Measurements from ENCODE around the gene SCFD2.
"Not testable (repeated sequence)": the region's sequence is repeated elsewhere in the genome, so short reads cannot be mapped to it uniquely, and the experiment has no call there.

Gene SCFD2

DNA sequence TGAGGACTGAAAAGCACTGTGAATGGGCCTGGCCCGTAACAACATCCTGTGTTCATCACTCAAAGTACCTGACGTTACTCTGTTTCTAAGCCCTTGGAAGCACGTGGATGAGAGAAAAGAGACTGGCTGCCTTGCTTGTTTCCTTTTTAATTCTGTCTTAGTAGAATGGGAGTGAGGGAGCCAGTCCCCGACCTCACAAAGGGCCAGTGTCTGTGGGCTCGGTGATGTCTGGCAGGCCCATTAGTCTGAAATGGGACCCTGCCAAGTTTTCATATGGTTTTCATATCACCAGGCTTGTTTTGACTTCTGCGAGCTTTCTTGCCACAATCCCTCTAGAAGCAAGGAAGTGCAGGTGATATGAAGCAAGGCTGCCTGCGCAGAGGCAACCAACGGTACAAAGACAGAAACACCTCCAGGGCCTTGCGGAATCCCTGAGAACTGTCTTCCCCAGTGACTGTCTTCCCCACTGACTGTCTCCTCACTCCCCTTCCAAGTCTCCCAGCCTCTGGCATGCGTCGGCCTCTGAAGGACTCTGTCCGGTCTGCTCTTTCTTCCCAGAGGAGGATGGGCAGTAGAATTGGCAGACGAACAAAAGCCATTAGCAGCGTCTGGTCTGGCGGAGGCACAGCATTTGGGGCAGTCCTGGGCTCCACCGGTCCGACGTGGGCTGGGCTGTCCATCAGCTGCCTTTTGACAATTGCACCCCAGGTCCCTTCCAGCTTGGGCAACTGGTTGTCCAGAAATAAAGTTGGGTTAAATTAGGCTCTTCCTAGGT, 524.0 kb downstream of the SCFD2 start:
- in situ Hi-C loops (cut with MboI; ENCODE audit: low sequenced_read_pairs), result no loop called here

DNA sequence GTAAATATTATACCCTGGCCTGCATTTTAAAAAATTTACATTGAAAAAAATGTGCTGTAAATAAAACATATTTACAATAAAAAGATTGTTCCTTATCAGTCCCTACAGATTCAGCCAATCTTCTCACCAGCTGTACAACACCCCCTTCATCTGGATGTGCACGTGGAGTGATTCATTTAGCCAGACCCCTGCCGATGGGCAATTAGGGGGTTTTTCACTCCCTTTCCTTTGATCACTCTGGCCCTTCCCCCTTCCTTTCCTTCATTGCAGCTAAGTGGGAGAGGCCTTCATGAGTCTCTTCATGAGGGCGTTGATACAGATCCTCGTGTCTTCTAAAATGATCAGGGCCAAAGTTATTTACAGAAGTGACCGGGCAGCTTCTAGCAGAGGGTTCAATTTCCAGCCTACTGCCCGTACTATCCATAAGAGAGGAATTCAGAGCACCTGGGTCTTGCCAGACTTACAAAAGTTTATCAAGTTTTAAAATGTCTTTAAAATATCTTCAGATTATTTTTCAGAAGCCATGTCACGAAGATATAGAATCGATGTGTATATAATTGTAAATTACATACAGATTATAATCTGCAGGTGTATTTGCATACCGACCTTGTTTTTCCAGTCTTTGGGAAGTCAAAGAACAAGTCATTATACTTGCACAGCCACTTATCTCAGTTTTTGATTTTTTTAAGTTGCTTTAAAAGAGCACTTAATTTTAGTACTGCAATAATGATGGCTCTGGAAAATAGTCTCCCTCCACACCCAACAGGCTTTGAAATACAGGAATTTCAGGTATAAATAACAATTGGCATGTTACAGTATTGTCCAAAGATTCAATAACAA, 525.1 kb downstream of the SCFD2 start:
- in situ Hi-C loops (cut with MboI; ENCODE audit: low sequenced_read_pairs), result no loop called here

DNA sequence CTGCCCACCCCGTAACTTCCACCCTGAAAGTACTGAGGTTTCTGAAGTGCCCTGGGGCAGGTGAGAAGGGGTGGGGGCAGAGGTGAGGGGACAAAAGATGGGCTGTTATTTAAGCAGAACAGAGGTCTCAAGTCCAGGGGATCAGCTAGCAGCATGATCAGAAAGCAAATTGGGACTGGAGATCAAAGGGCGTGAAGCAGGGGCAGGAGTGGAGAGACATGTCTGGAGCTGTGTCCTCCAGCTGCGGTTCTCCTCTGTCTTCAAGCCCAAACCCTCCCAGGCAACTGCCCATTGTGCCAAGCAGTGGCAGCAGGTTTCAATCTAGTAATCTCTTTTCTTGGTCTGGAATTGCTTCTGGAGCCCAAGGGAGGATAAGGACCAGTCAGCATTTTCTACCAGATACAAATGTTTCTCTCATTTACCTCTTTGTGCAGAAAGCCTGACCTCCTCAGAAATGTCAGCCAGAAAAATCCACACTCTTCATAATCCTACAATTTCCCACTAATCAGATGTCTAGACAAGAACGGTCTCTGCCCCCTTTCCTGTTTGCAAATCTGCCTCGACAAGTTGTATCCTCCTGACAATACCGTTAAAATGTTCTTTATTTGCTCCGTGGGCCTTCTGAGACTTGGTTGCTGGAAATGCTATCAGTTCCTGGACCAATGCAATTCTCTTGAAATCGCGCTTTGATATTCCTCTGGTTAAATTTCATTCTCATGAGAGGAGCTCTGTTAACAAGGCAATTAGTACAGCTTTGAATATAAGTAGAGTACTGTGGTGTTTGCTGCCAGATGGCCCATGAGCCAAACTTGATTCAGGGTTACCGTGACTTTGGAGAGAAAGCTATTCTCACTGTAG, 526.9 kb downstream of the SCFD2 start:
- in situ Hi-C loops (cut with MboI; ENCODE audit: low sequenced_read_pairs), result no loop called here

- in situ Hi-C loops (cut with MboI; ENCODE audit: low sequenced_read_pairs), result no loop called here
Measured at GRCh38 chr4:52837716-52838558, 527.9 kb downstream of the SCFD2 start.

- in situ Hi-C loops (cut with MboI; ENCODE audit: low sequenced_read_pairs), result no loop called here
Measured at GRCh38 chr4:52836678-52837077, 529.2 kb downstream of the SCFD2 start.

- in situ Hi-C loops (cut with MboI; ENCODE audit: low sequenced_read_pairs), result no loop called here
Measured at GRCh38 chr4:52836120-52836519, 529.7 kb downstream of the SCFD2 start.

DNA sequence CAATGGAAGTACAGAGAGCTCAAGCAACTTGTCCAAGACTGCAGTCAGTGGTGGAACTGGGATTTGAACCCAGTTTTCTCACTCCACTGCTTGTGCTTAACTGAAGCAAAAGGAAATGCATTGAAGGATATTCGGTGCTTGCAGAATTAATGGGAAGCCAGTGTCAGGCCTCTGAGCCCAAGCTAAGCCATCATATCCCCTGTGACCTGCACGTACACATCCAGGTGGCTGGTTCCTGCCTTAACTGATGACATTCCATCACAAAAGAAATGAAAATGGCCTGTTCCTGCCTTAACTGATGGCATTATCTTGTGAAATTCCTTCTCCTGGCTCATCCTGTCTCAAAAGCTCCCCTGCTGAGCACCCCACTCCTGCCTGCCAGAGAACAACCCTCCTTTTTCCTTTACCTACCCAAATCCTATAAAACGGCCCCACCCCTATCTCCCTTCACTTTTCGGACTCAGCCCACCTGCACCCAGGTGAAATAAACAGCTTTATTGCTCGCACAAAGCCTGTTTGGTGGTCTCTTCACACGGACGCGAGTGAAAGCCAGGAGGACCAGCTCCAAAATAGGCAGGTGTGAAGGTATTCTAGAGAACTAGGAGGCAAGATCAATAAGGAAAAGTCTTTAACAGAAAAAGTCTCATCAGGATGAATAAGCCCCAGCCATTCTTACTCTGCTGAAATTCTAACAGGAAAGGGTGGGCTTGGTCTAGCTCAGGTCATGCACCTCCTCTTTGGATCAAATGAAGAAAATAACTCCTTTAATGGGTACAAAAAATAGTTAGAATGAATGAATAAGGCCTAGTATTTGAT, 531.0 kb downstream of the SCFD2 start:
- in situ Hi-C loops (cut with MboI; ENCODE audit: low sequenced_read_pairs), result not testable (repeated sequence)

DNA sequence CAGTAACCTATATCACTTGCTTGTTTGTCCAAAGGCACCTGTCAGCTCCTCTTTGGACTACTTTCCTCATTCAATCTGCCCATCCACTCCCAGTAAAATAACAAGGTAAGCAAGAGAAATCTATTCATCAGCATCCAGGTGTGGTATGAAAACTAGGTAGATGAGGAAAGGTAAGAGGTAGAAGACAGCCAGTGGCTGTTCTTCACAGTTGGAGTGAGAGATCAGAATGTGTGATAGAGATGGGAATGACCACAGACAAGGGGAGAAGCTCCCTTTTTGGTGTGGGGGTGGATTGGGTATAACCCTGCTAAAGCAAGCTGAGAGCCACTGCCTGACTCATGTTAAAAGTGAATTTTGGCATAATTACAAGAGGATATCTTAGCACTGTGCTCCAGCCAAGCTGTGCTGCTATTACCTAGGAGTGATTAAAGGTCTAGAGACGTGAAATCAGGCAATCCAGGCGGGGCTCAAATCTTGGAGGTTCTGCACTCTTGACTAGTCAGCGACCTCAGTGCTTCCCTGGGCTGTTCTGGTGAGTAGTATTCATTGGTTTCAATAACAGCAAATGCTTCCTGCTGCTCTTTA, 531.8 kb downstream of the SCFD2 start:
- in situ Hi-C loops (cut with MboI; ENCODE audit: low sequenced_read_pairs), result no loop called here

DNA sequence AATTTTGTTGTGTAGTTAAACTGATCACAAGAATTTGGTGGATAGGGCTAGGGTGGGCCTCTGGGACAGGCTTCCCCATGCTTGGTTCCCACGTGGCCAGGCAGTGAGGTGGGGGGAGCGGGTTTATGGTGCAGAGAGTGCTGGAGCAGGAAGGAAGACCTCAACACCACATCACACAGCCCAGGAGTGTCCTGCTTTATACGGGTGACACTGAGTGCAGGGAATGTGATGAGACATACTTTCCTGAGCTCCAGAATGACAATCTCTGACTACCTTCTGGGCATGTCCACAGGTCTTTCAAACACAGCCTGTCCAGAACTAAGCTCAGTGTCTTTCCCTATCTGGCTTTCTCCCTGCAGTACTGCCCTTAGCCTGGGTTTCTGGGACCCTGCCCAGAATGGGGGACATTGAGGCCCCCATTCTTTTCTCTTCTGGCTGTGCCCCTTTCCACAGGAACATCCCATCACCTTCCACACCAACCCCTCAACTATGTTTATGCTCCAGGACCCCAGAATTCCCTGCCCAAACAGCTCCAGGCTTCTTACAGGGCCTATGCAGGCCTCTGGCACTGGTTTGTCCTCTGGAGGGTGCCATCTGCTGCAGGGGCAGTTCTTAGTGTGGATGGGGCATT, 540.3 kb downstream of the SCFD2 start:
- in situ Hi-C loops (cut with MboI; ENCODE audit: low sequenced_read_pairs), result no loop called here

GRCh38 chr4:52824603-52825459, 541.0 kb downstream of the SCFD2 start:
- in situ Hi-C loops (cut with MboI; ENCODE audit: low sequenced_read_pairs), result no loop called here

- in situ Hi-C loops (cut with MboI; ENCODE audit: low sequenced_read_pairs), result no loop called here
Measured at GRCh38 chr4:52824270-52824602, 541.6 kb downstream of the SCFD2 start.

GRCh38 chr4:52823702-52824092, 542.2 kb downstream of the SCFD2 start:
- in situ Hi-C loops (cut with MboI; ENCODE audit: low sequenced_read_pairs), result no loop called here
